ENCODE data around the gene SULT4A1.

DNA sequence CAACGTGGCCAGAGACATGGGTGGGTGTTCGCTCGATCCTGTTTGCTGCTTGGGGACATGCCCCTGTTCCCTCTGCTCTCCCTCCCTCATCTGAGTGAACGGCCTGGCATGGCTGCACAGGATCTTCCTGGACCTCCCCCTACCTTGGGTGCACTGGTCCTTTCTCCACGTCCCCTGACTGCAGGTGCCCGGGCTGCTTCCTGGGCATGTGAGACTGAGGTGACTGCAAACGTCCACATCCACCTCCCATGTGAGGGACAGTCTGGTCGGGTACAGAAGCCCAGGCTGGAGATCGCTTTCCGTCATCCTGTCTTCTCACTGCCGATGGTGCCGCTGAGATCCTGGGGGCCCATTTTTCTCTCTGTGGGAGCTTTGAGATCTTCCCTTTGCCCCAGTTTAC lies 11.8 kb downstream of the SULT4A1 start:
- TF ChIP-seq, protein P1, sequence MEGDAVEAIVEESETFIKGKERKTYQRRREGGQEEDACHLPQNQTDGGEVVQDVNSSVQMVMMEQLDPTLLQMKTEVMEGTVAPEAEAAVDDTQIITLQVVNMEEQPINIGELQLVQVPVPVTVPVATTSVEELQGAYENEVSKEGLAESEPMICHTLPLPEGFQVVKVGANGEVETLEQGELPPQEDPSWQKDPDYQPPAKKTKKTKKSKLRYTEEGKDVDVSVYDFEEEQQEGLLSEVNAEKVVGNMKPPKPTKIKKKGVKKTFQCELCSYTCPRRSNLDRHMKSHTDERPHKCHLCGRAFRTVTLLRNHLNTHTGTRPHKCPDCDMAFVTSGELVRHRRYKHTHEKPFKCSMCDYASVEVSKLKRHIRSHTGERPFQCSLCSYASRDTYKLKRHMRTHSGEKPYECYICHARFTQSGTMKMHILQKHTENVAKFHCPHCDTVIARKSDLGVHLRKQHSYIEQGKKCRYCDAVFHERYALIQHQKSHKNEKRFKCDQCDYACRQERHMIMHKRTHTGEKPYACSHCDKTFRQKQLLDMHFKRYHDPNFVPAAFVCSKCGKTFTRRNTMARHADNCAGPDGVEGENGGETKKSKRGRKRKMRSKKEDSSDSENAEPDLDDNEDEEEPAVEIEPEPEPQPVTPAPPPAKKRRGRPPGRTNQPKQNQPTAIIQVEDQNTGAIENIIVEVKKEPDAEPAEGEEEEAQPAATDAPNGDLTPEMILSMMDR (IDR thresholded peaks at IDR 0.05): no peak
- TF ChIP-seq POLR2A (IDR thresholded peaks at IDR 0.05): no peak
